Cerebellar cortex (tissue), 1 donor: ENCODE measurements around the gene RIMBP3C.
"Not testable (repeated sequence)": the region's sequence is repeated elsewhere in the genome, so short reads cannot be mapped to it uniquely, and the experiment has no call there.

Source experiments
- DNase-seq: peaks from one replicate; pipeline ENCODE4 v3.0.0-alpha.2; 2015; ENCODE audit warnings: low spot score

Gene RIMBP3C, protein sequence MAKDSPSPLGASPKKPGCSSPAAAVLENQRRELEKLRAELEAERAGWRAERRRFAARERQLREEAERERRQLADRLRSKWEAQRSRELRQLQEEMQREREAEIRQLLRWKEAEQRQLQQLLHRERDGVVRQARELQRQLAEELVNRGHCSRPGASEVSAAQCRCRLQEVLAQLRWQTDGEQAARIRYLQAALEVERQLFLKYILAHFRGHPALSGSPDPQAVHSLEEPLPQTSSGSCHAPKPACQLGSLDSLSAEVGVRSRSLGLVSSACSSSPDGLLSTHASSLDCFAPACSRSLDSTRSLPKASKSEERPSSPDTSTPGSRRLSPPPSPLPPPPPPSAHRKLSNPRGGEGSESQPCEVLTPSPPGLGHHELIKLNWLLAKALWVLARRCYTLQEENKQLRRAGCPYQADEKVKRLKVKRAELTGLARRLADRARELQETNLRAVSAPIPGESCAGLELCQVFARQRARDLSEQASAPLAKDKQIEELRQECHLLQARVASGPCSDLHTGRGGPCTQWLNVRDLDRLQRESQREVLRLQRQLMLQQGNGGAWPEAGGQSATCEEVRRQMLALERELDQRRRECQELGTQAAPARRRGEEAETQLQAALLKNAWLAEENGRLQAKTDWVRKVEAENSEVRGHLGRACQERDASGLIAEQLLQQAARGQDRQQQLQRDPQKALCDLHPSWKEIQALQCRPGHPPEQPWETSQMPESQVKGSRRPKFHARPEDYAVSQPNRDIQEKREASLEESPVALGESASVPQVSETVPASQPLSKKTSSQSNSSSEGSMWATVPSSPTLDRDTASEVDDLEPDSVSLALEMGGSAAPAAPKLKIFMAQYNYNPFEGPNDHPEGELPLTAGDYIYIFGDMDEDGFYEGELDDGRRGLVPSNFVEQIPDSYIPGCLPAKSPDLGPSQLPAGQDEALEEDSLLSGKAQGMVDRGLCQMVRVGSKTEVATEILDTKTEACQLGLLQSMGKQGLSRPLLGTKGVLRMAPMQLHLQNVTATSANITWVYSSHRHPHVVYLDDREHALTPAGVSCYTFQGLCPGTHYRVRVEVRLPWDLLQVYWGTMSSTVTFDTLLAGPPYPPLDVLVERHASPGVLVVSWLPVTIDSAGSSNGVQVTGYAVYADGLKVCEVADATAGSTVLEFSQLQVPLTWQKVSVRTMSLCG (N-terminal part only)

DNA sequence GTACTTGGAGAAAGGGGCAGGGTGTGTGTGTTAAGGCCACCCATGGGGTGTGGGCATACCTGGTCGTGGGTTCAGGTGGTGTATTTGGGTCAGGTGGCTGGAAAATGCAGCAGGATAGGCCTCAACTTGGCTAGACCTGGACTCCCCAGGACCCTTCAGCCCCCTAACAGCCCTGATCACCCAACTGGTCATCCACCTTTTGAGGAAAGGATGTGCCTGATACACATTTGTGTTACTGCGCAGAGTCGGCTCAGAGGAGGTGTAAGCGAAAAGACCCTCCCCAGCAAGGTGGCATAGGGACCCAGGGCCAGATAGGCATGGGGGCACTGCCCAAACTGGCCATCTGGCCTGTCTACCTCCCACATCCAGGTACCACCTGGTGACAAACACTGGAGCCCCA is at the start of gene RIMBP3C:
RIMBP3C (minus strand) TSS at position 101 of the 400 bp plus-strand sequence. CDS start 485 bp downstream, outside the sequence.
- DNase-seq: not testable (repeated sequence)

DNA sequence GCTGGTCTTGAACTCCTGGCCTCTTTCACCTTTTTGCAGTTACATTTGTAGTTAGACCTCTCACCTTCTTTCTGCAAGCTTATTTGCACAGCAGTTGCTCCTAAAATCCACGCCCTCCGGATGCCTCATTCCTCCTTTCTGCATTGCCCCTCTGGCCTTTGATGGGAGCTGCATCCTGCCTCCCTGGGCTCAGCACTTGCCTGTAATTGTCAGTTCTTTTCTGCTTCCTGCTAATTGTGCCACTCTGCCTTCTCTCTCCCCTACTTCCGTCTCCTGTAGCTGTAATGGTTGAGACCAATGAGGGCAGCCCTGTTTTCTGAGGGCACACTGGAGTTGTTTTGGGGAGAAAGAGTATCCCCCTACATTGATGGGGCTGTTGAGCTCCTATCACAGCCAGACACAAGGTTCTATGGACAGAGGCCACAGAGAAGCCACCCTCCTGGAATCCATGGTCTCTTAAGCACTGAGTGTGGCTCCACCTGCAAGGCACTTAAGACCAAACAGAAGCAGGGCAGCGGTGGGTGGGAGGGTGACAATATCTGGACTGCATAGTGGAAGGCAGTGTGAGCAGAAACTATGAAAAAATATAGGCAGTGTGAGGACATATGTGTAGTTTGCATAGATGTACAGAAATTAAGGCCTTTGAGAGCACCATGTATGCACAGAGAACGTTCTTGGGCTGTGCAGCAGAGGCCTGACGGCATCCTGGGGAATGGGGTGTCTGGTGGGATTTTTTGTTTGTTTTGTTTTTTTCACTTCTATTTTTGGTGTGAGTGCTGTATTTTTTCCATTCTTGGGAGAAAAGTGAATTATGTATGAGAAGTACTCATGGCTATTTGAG is 48.0 kb upstream of the RIMBP3C start:
- DNase-seq: no peak

DNA sequence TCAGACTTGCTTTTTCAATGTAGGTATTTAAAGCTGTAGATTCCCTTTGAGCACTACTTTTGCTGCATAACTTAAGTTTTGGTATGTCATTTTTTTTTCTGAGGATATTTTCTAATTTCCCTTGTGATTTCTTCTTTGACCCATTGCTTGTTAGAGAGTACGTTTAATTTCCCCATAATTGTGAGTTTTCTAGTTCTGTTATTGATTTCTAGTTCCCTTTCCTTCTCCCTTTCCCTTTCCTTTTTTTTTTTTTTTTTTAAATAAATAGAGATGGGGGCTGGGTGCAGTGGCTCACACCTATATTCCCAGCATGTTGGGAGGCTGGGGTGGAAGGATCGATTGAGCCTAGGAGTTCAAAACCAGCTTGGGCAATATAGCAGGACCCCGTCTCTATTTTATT is 47.0 kb upstream of the RIMBP3C start:
- DNase-seq: no peak

DNA sequence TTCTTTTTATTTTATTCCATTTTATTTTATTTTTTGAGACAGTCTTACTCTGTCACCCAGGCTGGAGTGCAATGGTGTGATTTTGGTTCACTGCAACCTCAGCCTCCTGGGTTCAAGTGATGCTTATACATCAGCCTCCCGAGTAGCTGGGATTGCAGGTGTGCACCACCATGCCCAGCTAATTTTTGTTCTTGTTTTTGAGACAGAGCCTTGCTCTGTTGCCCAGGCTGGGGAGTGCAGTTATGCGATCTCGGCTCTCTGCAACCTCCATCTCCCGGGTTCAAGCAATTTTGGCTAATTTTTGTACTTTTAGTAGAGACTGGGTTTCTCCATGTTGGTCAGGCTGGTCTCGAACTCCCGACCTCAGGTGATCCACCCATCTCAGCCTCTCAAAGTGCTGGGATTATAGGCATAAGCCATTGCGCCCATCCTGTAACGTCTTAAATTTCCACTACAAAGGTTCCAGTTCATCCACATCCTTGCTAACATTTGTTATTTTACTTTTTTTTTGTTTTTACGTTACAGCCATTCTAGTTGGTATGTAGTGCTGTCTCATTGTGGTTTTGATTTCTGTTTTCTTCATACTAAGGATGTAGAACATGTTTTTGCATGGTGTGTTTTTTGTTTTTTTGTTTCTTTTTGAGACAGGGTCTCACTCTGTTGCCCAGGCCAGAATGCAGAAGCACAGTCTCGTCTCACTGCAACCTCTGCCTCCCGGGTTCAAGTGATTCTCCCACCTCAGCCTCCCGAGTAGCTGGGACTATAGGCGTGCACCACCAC is 45.3 kb upstream of the RIMBP3C start:
- not testable (repeated sequence) for DNase-seq

DNA sequence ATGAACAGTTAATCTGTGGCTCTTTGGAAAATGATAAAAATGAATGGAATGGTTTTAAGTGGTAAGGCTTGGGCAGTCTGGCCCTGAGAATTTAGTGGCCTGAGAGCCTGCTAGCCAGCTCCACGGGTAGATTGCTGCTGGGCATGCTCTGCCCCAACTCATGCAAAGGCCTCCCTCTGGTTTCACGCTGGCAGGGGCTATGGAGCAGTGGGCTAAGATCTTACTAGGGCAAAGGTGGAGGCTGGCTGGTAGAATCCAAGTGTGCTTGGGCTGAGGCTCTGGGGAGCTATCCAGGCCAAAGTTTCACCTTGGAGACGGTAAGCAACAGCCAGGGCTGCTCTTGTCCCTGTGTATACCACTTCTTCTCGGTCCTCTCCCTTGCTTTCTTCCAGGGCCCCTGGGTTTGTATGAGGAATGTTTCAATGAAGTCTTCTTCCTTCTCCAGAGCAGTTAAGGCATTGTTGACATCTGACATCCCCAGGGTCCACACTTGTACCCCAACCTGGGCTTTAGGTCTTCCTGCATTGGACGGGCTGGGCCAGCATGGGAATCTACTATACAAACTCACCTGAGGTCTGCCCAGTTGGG is 43.7 kb upstream of the RIMBP3C start:
- no peak for DNase-seq

DNA sequence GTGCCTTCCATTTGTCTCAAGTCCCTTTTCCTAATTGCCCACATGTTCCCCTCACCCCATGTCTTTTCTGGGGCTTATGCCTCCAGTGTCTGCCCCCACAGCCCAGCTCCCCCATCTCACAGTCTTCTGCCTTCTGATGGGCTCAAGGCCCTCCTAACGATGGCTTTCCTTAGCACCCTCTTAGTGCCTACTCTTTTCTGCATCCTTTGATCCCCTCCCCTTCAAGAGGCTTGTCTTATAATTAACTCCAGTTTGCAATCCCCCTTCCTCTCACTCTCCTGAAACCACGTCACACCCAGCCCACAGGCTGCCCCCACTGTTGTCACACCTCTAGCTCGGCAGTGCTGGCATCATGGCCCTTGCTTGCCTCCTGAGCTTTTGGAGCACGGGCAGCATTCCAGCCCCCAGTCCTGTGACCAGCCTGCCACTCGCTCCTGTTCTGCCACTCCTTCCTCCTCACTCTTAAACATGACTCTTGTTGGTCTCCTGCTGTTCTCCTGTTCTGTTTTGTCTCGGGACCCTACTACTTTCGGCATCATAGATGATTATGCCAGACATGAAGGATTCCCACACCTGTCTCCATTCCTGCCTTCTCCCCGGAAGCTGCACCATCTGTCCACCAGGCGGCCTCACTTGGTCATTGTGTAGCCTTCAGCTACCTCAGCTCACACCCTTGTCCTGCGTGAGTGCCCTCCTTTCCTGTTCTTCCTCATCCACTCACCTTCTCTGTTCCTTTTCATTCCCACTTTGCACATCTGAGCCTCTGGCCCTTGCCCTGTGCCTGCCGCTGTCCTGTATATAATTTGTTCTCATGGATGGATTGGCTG is 42.4 kb upstream of the RIMBP3C start:
- peak; percentile 72 for DNase-seq

DNA sequence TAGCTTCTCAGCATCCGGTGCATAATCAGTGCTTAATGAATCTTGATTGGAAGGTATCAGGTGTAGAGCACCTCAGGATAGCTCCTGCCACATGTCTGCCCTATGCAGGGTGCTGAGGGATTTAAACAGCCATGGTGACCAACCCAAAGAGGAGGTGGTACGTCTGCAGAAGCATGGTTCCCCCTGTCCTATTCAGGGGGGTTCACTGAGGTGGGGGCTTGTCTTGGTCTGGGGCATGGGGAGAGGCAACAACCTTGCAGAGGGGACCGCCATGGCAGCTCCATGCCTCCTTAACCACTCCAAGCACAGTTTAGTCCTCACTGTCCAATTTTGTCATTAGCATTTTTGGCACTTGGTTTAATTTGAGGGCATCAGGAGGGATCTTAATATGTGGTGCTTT is 41.2 kb upstream of the RIMBP3C start:
- DNase-seq: no peak

DNA sequence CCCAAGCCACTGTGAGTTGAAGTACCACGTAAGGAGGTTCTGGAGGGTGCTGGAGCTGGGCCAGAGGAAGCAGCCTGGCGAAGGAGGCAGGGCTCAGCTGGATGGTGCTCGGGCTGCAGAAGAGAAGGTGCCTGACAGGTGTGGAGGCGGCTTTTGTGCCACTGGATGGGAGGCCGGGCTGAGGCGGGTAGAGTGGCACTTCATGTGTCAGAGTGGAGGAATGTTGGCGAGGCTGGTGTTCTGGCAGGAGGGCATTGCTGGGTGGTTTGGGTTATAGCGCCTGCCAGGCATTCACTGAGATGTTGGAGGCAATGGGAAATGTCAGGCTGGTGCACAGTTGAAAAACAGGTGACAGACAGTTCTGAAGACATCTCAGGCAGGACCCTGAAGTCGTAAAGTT is 40.4 kb upstream of the RIMBP3C start:
- no peak for DNase-seq

DNA sequence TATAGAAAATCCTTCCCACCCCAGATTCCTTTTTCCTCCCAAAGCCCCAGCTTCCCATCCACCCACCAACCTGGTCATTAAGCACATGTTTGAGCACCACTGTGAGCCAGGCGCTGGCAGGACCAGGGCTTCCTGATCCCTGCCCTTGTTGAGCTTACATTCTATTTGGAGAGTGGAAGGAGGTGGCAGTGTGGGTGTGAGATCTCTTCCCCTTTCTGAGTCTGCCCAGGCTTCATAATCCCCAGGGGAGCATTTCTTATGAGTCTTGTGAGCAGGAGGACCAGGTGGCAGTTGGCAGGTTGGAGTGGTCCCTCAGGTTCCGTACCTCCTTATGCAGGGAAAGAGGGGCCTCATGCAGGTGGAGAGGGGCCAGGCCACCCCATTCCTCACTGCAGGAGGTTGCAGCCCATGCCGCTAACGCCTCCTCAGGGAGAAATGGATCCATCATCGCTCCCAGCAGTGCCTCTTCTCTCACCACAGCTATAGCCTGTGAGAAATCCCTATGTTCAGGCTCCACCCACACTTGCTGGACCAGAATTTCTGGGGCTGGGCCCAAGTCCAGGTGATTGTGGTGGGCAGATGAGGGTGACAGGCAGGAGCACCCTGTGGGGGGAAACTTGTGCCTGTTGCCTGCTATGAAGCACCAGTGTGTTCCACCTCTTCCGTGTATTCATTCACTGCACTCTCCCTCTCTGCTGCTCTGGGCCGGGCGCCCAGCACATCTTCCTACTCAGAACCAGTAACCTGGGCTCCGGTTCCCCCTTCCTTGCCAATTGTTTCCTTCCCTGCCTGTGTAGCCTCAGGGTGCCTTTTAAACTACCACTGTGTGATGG is 39.8 kb upstream of the RIMBP3C start:
- peak; percentile 24 for DNase-seq

DNA sequence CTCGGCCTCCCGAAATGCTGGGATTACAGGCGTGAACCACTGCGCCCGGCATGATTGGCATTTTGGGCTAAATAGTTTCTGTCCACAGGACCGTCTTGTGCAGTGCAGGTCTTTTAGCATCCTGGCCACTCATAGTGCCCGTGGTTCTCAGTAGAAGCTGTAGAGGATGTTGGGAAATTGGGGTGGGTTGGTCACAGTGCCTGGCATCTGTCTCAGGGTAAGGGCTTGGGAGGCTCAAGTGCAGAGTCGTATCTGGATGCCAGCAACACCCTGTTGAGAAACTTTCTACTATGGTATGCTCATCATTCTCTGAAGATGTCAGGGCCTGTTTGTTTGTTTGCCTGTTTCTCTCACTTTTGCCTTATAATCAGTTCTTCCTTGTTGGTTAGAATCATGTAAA is 38.1 kb upstream of the RIMBP3C start:
- no peak for DNase-seq

DNA sequence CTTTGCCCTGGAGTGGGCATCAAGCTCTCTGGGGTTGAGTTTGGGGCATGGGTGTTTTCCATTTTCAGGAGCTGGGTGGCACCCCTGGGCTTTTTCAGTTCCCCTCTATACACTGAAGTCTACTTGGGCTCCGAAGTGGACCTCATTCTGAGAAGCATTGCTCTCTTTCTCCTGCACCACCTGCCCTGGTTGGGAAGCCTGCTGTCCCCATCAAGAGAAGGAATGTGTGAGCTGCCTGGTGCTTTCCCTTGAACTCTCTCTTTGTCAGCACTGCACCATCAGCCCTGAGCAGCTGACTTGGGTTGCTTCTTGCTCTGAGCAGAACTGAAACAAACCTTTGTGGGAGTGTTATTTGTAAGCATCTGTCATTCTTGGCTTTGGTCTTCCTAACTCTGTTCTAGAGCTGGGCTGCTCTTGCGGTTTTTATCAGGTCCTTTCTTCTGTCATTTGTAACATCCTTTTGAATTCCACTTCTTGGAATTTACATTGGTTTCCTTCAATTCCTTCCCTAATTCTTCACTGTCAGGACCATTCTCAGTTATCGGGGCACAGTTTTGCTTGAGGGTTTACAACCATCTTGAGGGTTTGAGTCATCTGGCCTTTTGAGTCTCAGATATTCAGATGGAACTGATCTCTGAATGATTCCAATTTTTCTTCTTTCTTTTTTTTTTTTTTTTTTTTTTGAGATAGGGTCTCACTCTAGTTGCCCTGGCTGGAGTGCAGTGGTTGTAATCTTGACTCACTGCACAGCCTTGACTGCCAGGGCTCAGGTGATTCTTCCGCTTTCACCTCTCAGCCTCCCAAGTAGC is 36.7 kb upstream of the RIMBP3C start:
- peak; percentile 36 for DNase-seq

DNA sequence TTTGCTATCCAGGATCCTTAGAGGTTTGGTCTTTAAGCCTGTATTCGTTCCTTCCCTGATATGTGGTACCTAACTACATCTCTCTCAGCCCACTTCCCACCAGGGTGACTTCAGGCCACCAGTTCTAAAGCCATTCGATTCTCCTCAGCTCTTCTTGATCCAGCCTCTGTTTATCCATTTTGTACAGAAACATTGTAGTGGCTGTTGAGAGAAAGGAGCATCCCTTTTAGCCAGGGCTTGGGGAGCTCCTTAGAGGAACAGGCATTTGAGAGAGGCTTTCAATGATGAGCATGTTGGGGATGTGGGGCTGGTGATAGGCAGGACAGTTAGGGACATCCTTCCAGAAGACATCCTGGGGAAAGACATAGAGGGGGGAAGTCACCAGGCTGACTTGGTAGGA is 34.1 kb upstream of the RIMBP3C start:
- DNase-seq: no peak

DNA sequence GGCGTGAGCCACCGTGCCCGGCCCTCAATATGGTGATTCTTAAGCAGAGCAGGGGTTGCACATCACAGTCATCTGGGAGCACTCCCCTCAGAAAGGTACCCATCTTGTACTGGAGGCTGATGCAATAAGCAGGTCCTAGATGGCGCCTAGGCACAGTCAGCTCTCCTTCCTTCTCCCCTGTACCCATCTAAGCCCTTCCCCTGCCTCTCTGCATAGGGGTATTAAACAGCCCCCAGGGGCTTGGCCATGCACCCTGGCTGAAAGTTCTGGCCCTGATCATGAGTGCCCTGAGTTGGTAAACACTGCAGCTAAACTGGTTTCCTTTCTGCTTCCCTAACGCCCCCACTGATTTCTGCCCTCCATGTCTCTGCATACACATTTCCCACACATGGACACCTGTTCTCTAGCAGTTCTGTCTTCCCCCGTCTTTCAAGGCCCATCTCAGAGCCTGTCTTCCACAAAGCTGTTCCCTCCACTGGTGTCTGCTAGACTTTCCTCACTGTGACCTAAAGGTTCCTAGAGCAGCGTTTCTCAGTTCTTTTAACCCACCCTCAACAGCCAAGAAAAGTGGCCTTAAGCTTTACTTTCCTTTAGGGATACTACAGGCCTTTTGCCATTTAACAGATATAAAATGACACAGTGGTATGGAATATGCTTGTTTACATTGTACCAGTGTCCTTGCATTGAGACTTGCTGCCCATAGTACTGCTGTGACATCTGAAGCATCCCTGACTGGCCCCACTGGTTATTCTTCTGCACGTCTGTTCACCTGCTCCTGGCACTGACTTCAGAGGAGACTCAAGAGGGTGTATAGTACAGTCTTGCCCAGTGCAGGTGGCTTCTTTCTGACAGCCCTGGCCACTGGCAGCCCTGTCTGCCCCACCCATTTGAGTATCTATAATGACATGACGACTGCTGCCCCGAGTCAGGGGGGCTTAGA is 31.8 kb upstream of the RIMBP3C start:
- DNase-seq: no peak

DNA sequence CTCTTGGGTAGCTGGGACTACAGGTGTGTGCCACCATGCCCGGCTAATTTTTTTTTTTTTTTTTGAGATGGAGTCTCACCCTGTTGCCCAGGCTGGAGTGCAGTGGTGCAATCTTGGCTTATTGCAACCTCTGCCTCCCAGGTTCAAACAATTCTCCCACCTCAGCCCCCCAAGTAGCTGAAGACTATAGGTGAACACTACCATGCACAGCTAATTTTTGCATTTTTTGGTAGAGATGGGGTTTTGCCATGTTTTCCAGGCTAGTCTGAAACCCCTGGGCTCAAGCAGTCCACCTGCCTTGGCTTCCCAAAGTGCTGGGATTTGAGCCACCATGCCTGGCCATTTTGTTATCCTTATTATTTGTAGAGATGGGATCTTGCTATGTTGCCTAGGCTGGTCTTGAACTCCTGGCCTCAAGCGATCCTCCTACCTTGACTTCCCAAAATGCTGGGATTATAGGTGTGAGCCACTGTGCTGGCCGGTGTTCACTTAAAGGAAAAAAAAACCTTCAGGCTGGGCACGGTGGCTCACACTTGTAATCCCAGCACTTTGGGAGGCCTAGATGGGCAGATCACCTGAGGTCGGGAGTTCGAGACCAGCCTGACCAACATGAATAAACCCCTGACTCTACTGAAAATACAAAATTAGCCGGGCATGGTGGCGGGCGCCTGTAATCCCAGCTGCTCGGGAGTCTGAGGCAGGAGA is 29.9 kb upstream of the RIMBP3C start:
- not testable (repeated sequence) for DNase-seq

DNA sequence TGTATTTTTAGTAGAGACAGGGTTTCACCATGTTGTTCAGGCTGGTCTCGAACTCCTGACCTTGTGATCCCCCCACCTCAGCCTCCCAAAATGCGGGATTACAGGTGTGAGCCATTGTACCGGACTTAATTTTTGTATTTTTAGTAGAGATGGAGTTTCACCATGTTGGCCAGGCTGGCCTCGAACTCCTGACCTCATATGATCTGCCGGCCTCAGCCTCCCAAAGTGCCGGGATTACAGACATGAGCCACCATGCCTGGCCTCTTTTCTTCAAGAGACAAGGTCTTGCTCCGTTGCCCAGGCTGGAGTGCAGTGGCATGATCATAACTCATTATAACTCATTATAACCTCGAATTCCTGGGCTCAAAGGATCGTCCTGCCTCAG is 29.4 kb upstream of the RIMBP3C start:
- not testable (repeated sequence) for DNase-seq

DNA sequence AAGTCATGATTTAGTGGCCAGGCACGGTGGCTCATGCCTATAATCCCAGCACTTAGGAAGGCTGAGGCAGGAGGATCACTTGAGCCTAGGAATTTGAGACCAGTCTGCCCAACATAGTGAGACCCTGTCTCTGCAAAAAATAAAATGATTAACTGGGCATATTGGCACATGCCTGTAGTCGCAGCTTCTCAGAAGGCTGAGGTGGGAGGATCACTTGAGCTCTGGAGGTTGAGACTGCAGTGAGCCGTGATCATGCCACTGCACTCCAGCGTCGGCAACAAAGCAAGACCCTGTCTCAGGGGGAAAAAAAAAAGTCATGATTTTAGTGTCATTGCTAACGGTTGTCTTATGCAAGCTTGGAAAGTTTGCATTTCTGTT is 28.2 kb upstream of the RIMBP3C start:
- no peak for DNase-seq
